HG03108 (cell line): Measurements from ENCODE around the gene GID4.
A peak's percentile ranks its signal among the peaks of the same experiment; 100 is the strongest.
"Not testable (repeated sequence)": the region's sequence is repeated elsewhere in the genome, so short reads cannot be mapped to it uniquely, and the experiment has no call there.

ENCODE experiments used
- ATAC-seq: cut with Tn5 transposase; IDR thresholded peaks from one replicate; pipeline ENCODE4 v1.9.1; 2021; ENCODE audit warnings: moderate library complexity; ENCODE audit not compliant: unreplicated experiment

The GID4 gene

GRCh38 chr17:18038861-18039534 is at the start of gene GID4, which contains the start of gene ATPAF2:
TSS of gene GID4 (plus strand) at chr17:18039408. CDS start at chr17:18039465, 57 bp downstream.
TSS of gene ATPAF2 (minus strand) at chr17:18039168. CDS start at chr17:18039013, 155 bp downstream.
- peak; percentile 91 for ATAC-seq

GRCh38 chr17:17989618-17990017 is 49.6 kb upstream of the GID4 start:
- no peak for ATAC-seq

- no peak for ATAC-seq
These were observed 48.9 kb upstream of the GID4 start for GRCh38 chr17:17990282-17990681.

GRCh38 chr17:17993366-17993765 is 45.8 kb upstream of the GID4 start:
- ATAC-seq = no peak

GRCh38 chr17:17993852-17994251 is 45.4 kb upstream of the GID4 start:
- ATAC-seq = no peak

- no peak for ATAC-seq
These were observed 44.7 kb upstream of the GID4 start for GRCh38 chr17:17994271-17995069.

- not testable (repeated sequence) for ATAC-seq
These were observed 43.3 kb upstream of the GID4 start for GRCh38 chr17:17995887-17996286.

- no peak for ATAC-seq
These were observed 40.3 kb upstream of the GID4 start for GRCh38 chr17:17998934-17999333.

GRCh38 chr17:17999364-18000029 is 39.7 kb upstream of the GID4 start:
- ATAC-seq = no peak

- ATAC-seq = no peak
These were observed 39.2 kb upstream of the GID4 start for GRCh38 chr17:18000030-18000408.

- ATAC-seq = no peak
These were observed 37.0 kb upstream of the GID4 start for GRCh38 chr17:18002171-18002570.

GRCh38 chr17:18004345-18004744 is 34.9 kb upstream of the GID4 start:
- ATAC-seq = no peak

- no peak for ATAC-seq
These were observed 34.3 kb upstream of the GID4 start for GRCh38 chr17:18004884-18005305.

- ATAC-seq = no peak
These were observed 33.7 kb upstream of the GID4 start for GRCh38 chr17:18005496-18005895.

- ATAC-seq = no peak
These were observed 32.5 kb upstream of the GID4 start for GRCh38 chr17:18006495-18007239.

GRCh38 chr17:18008496-18009268 is 30.5 kb upstream of the GID4 start:
- ATAC-seq = no peak

- ATAC-seq = no peak
These were observed 29.4 kb upstream of the GID4 start for GRCh38 chr17:18009609-18010420.

- no peak for ATAC-seq
These were observed 27.9 kb upstream of the GID4 start for GRCh38 chr17:18011286-18011685.

- no peak for ATAC-seq
These were observed 25.2 kb upstream of the GID4 start for GRCh38 chr17:18014006-18014405.
